ENCODE measurements around the gene TSHB. TPM values are rescaled to one million over a fixed set of nuclear protein-coding genes. Genes with fewer than 3 reads are reported as not detected.

TSHB gene
- total RNA-seq, 2 experiments from 2014 or later: not detected

DNA sequence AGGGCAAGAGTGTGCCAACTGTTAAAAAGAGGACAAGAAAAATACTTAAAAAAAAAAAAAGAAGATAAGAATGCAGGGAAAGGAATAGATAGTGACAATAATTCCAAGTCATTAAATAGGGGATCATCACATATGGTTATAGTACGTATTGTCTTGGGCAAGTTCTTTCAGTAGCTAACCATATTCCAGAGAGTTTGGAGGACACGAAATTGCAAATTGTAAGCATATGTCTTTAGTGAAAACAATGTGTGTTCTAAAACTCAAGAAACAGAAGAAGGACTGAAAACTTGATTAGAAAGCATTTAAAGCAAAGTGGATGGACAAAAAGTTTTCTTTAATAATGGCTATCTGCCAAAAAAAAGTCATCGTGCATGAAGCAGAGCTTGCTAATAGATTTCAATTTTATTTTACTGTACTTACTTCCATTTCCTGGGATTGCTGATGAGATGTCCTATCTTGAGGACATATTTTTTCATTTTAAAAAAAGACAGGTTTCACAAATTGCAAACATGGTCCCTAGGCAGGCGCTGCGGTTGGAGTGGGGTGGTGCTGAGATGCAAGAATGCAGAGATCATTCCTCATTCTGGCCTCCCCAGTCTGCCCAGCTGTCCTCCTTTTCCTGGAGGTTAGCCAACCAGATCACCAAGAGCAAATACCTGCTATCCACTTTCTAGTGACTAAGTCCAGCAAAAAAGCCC lies 47.8 kb downstream of the TSHB start:
- no peaks in the 10 kb centered on the region for H3K9me3 Mint-ChIP-seq

DNA sequence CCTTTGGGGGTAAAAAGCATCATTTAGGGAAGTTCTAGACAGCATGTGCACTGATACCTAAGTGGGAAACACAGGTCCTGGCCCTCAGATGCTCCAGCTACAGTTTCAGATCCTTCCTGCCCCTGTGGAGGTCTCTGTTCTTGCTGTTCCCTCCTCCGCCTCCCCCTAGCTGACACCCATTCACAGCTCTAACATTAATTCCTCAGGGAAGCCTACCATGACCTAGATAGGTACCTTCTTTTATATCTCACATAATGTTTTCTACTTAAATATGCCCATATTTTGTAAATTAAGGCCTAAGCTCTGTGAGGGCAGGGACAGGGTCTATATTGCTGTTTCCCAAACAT lies 48.3 kb downstream of the TSHB start:
- CTCF ChIA-PET: interaction anchor here (1.7 kb wide), 1 partner anchor 25 kb away, joined by 6 read pairs; no protein-coding TSS in a partner anchor
- H3K27ac Mint-ChIP-seq: no peak overlapping the region
- no peaks in the 10 kb centered on the region for H3K9me3 Mint-ChIP-seq
- intact Hi-C loops (cut with micrococcal nuclease): no loop called here
- DNase-seq: no peak
- H3K27me3 Mint-ChIP-seq: no peaks in the 10 kb centered on the region
- H3K4me1 Mint-ChIP-seq (ENCODE audit: low read depth): peaks cover 14% of the 10 kb centered on the region
- H3K36me3 Mint-ChIP-seq: no peaks in the 10 kb centered on the region
- no peak overlapping the region for H3K4me3 Mint-ChIP-seq
- POLR2A ChIA-PET: no interaction called here

More for the DNA sequence above, 47.8 kb downstream of the TSHB start:
- CTCF ChIA-PET: interaction anchor here (0.6 to 1.7 kb wide), 2 partner anchors 24 to 95 kb away, joined by 3 to 6 read pairs; no protein-coding TSS in a partner anchor
- intact Hi-C loops (cut with micrococcal nuclease): no loop called here
- no peak for DNase-seq
- H3K27me3 Mint-ChIP-seq: no peaks in the 10 kb centered on the region
- H3K4me3 Mint-ChIP-seq: no peak overlapping the region
- H3K27ac Mint-ChIP-seq: no peak overlapping the region
- POLR2A ChIA-PET: no interaction called here
- no peaks in the 10 kb centered on the region for H3K36me3 Mint-ChIP-seq
- peaks cover 20% of the 10 kb centered on the region for H3K4me1 Mint-ChIP-seq (ENCODE audit: low read depth)

DNA sequence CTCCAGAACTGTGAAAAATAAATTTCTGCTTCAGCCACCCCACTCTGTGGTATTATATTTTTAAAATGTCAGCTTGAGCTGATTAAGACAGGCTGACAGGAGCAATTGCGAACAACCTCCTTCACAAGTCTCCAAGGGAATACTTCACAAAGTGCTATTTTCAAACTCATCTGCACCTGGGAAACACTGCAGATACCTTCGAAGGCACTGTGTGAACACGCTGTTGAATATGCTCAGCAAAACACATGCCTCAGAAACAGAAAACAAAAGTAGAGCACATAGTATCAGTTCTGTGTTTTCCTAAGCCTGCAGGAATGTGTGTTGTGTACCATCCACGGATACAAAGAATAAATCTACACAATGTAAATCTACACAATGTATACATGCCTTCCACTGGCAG lies 49.1 kb downstream of the TSHB start:
- ChIA-PET POLR2A (no interaction called here), CTCF (interaction anchor here (0.8 to 1.7 kb wide), 2 partner anchors 24 to 26 kb away, joined by 3 to 6 read pairs; no protein-coding TSS in a partner anchor)
- no peaks in the 10 kb centered on the region for H3K27me3 Mint-ChIP-seq
- H3K36me3 Mint-ChIP-seq: no peaks in the 10 kb centered on the region
- H3K4me1 Mint-ChIP-seq (ENCODE audit: low read depth): peaks cover 7% of the 10 kb centered on the region
- intact Hi-C loops (cut with micrococcal nuclease): no loop called here
- H3K9me3 Mint-ChIP-seq: no peaks in the 10 kb centered on the region
- no peak overlapping the region for H3K27ac Mint-ChIP-seq
- no peak overlapping the region for H3K4me3 Mint-ChIP-seq
- DNase-seq: no peak

GRCh38 chr1:115082949-115083348 lies 53.3 kb downstream of the TSHB start:
- Mint-ChIP-seq H3K27me3 (no peaks in the 10 kb centered on the region), H3K9me3 (no peaks in the 10 kb centered on the region), H3K4me3 (no peak overlapping the region), H3K4me1 (ENCODE audit: low read depth) (peaks cover 17% of the 10 kb centered on the region), H3K36me3 (no peaks in the 10 kb centered on the region), H3K27ac (no peak overlapping the region)
- intact Hi-C loops (cut with micrococcal nuclease): no loop called here
- CTCF ChIA-PET: no interaction called here
- DNase-seq: no peak
- POLR2A ChIA-PET: no interaction called here

Other genes with a start within 250 kb of the TSHB start
- 10 to 100 TPM; 60.4 to 66.7 TPM for gene SIKE1, start 249.1 kb upstream of the TSHB start, total RNA-seq
- gene SYCP1, start 175.0 kb upstream of the TSHB start, total RNA-seq: not detected
- gene TSPAN2, start 59.7 kb downstream of the TSHB start, total RNA-seq: 1 to 10 TPM; 2.5 to 2.7 TPM